NCI-H2029 treated with DMSO at 0.1 percent for 48 hours (cell line): Measurements from ENCODE around the gene PABPC3.

Source experiments
- DNase-seq: peaks from one replicate; lab custom pipeline; 2025; lab: John Stamatoyannopoulos, UW

PABPC3 gene

GRCh38 chr13:25095851-25096453 lies at the start of gene PABPC3:
PABPC3 (plus strand) TSS chr13:25096136; CDS start chr13:25096199, 63 bp downstream.
- DNase-seq: no peak

DNA sequence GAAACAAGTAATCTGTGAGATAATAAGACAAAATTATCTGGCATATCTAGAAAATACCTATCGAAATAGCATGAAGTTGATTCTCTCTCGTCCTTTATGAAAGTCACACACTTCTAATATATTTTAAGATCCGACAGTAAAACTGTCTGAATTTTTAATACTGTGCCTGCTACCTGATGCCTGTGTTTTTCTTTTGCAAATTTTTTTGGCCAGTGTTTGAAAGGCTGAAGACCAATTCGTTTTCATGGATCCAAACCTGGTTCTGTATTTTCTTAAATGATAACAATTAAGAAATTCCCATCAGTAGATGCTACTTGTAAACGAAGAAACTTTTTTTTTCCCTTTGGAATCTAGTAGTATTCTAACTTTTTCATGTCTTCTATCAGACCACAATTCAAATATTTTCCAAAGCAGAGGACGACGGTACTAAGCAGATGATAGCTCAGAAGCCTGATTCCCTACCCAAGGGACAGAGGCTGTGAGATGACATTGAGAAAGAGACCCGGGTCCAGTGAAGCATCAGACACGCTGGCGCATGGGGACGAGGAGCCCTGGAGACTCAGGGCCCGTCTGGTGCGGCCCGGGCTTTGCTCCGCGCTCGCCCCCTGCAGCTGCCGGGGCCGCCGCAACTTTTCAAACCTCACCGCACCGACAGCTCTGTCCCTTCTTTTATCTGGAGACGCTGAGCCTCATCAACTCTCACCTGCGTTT lies 49.5 kb upstream of the PABPC3 start:
- no peak for DNase-seq

- no peak for DNase-seq
Measured at GRCh38 chr13:25046985-25047511, 48.9 kb upstream of the PABPC3 start.

DNA sequence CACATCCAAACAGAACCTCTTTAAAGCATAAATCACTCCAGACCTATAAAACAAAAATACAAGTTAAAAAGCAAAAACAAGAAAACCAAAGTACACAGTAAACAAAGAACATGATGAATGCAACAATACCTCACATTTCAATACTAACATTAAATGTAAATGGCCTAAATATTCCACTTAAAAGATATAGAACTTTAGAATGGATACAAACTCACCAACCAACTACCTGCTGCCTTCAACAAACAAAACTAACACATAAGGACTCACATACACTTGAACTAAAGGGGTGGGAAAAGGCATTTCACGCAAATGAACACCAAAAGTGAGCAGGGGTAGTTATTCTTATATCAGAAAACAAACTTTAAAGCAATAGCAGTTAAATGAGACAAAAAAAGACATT lies 44.9 kb upstream of the PABPC3 start:
- DNase-seq: no peak

DNA sequence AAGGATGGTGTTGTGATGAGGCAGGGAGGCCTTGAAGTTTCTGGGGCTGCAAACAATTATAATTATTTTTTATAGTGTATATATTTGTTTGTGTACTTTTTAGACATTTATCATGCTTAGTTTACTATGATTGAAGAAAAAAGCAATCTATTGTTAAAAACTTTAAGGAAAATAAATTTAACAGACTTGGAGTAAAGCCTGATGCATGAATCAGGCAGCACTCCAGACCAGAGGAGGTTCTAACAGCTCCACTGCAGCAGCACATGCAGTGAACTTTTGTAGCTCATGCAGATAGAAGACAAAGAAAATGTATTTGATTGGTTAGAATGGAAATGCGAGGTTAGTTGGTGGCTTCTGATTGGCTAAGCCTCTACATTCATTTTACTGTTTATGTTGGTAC lies 36.8 kb upstream of the PABPC3 start:
- no peak for DNase-seq

DNA sequence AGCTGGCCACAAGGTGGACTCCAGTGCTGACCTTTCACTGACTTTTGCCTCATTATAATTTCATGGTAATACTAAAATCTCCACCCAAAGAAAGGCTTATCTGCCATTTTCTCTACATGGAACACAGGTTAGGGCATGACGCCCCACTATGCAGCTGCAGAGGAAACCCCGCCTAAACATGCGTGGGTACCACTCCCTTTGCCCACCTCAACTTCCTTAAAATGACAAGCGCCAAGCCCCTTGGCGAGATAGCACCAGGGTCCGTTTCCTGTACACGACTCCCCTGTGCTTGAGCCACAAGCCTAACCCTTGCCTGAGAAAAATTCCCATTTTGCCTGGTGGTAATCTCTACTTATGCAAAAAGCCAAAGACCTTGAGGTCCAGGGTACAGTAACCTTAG lies 36.0 kb upstream of the PABPC3 start:
- no peak for DNase-seq

DNA sequence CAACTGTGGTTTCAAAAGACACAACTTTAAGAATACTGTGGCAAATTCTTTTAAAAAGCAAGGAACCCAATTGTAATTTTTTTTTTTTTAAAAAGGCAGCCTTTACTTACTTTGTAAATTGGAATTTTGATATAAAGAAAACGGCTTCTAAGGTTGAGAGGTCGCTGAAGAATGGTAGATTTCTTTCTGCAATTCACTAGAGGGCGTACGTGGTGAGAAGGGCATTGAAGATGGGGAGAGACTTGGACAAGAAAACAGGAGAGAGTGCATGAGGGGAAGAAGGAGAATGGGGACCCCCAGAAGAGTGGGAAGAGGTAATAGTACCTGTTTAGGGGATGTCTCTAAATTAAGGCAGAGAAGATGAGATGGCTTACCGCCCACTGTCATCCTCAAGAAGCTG lies 33.5 kb upstream of the PABPC3 start:
- no peak for DNase-seq

DNA sequence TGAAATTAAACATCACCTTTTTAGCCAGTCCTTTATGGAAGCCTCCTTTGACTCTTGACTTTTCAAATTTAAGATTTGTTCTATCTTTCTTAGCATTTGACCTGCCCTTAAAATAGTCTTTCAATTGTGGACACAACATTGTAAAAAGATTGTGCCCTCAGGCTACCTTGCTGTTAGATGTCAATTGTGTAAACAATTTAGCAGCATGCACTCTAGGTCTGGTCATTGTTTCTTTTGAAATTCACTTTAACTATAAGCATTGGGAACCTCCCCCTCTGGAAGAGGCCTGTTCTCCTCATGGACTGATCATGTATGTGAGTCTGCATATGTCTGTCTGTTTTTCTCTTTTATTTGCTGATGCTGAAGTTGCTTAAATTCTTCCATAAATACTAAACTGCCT lies 31.5 kb upstream of the PABPC3 start:
- no peak for DNase-seq

GRCh38 chr13:25065974-25066770 lies 29.8 kb upstream of the PABPC3 start:
- no peak for DNase-seq

- DNase-seq: peak; percentile 1
Measured at GRCh38 chr13:25067064-25067463, 28.9 kb upstream of the PABPC3 start.

DNA sequence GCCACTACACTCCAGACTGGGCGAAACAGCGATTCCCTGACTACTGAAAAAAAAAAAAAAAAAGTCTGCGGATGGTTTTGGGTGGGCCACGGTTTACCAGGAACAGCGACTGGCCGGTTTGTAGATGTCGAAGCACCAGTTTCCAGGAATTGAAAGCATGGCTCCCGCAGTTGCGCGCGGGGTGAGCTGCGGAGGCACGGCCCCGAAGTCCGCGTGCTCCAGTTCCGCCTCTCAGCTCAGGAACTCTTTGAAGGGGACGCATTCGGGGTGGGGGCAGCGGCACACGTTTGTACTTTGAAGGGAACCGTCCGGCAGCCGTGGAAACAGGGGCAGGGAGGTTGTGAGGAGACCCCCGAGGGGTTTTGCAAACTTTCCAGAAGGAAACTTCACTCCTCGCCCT lies 27.1 kb upstream of the PABPC3 start:
- no peak for DNase-seq

DNA sequence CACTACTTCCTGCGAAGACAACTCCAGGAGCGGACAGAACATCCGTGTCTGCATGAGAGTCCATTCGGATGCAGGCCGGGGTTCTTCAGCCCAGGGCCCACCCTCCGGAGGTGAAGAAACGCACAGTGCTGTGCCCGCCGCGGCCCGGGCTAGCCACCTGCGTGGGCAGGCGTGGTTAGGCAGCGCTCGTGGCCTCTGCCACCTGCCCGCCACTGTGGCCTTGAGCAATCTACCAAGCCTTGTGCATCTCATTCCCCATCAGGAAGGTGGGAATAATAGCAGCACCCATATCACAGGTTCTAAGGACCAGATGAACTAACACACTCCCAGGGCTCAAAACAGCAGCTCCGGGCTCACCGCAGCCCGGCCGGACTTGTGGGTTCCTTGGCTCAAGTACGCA lies 26.7 kb upstream of the PABPC3 start:
- no peak for DNase-seq

DNA sequence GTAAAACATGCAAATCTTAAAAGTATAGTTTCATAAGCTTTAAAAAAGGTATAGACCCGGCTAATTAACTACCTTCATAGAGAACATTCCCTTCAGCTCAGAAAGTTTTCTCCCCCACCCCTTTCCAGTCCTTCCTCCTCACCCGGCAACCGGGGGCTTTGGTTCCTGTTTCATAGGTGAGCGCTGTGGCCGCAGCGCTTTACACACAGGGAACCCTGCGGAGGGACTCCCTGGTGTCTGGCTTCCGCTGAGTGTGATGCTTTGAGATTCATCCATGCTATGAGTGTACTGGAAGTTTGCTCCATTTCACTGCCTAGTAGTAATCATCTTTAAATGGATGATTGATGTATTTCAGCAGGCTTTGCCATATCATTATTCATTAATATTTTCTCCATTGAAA lies 26.0 kb upstream of the PABPC3 start:
- DNase-seq: no peak

GRCh38 chr13:25080773-25081172 lies 15.2 kb upstream of the PABPC3 start:
- DNase-seq: no peak

DNA sequence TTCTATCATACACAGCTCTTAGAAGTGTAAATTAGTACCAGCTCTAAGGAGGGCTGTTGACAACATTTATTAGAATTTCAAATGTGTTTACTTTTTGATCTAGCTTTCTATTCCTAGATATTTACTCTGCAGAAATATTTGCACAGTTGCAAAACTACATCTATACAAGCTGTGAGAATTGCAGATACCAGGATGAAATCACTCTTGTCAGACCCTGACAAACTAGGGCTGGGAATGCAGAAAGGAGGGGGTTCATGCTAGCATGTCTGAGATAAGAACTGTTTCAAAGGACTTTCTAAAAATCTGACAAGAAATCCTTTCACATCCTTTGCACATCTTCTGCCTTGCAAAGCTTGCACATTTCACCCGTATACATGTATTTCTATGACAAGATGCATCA lies 11.8 kb upstream of the PABPC3 start:
- DNase-seq: no peak

DNA sequence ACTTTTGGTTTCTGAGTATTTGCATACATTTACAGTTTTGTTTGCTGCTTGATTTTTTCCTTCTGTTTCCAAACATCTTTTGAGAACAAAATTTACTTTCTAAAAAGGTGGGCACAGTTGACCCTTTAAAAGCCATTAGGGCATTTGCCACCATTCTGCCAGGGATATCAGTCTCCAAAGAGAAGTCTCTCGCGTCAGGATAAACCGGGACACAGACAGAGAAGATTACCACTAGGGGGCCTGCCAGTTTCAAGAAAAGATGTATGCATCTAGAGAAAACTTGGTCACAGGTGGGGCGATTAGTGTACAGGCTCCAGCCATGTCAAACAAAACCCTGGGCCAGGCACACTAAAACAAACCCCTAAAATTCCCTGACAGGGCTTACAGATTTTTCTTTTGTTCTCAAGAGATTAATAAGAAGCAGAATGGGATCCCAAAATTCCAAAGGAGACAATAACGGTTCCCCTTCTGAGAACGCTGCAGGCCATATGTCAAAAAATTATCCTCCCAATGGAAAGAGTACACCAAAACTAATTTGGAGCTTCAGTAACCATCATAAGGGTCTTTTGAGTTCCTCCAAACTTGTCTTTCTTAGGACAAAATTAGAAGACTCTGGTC lies 10.7 kb upstream of the PABPC3 start:
- DNase-seq: no peak

DNA sequence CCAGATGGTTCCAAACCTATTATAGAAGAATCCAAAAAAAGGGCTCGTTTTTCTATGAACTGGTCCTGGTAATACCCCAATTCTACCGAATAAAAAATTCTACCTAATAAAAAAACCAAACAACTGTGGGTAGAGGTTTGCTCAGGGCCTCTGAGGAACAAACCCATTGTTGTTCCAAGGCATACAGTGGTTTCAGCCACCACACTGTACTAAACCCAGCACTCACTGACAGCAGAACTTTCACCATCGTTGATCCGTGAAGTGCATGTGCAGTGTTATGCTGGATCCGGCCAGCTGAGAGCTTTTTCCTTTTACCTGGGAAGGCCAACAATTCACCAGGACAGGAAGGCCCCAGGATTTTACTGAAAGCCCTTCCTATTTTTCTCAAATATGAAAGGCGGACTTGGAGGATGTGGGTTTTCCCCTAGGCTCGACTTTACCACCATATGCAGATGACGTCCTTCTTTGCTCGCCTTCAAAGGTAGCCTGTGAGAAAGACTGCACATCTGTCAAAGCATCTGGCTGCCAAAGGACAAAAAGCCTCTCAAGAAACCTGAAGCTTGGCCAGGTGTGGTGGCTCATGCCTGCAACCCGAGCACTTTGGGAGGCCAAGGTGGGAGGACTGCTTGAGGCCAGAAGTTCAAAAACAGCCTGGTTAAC lies 7.2 kb upstream of the PABPC3 start:
- DNase-seq: no peak

DNA sequence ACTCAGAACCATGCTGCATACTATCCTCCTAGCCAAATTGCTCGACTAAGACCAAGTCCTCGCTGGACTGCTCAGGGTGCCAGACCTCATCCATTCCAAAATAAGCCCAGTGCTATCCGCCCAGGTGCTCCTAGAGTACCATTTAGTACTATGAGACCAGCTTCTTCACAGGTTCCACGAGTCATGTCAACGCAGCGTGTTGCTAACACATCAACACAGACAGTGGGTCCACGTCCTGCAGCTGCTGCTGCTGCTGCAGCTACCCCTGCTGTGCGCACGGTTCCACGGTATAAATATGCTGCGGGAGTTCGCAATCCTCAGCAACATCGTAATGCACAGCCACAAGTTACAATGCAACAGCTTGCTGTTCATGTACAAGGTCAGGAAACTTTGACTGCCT lies 1.5 kb downstream of the PABPC3 start:
- DNase-seq: no peak

DNA sequence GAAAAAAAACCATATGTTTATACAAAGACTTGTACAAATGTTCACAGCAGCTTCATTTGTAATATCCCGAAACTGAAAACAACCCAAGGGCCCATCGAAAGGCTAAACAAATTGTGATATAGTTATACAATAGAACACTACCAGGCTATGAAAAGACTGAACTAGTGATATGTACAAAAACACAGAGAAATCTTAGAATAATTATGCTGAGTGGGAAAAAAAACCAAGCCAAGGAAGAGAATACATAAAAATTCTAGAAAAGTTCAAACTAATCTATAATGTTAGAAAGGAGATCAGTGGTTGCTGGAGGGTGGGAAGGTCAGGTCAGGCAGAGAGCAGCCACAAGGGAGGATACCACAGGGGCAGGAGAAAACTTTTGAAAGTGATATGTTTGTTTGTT lies 7.8 kb downstream of the PABPC3 start:
- DNase-seq: no peak

DNA sequence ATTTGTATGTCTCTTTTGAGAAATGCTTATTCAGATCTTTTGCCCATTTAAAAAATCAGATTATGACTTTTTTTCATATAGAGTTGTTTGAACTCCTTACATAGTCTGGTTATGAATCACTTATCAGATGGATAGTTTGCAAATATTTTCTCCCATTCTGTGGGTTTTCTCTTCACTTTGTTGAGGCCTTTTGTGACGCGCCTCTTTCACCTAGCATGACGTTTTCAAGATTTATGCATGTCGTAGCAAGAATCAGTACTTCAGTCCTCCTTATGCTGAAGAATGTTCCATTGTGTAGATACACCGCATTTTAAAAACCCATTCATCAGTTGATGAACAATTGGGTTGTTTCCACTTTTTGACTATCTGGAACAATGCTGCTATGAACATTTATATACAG lies 13.4 kb downstream of the PABPC3 start:
- no peak for DNase-seq

GRCh38 chr13:25110956-25111584 lies 15.1 kb downstream of the PABPC3 start:
- DNase-seq: no peak

DNA sequence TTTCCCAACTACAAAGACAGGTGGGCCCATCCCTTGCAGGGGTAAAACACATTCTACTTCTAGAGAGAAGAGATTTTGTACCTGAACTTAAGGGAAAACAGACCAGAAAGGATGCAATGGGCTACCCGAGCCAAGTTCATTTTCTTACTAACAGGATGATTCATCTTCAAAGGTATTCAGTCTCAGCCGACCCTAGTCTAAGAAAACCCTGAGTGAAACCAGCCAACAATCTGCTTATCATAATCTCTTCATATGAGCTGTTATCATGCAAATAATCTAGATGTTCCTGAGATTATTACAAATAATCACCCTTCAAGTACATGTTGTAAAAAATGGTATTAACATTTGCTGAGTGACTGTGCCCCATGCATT lies 15.6 kb downstream of the PABPC3 start:
- DNase-seq: no peak
